Ureter (tissue), 1 donor: Measurements from ENCODE around the gene SLC9C2. TPM values are rescaled to one million over a fixed set of nuclear protein-coding genes. Genes with fewer than 3 reads are reported as not detected.
"Not testable (repeated sequence)": the region's sequence is repeated elsewhere in the genome, so short reads cannot be mapped to it uniquely, and the experiment has no call there.

Experiments used
- DNase-seq: peaks from one replicate; pipeline ENCODE4 v3.0.0-alpha.2; 2020; ENCODE audit warnings: low spot score
- total RNA-seq: library from RNA; stranded (reverse); gene quantifications from one replicate; pipeline ENCODE4 v1.2.4, GENCODE V29; 2023
- donor health status: DM: yes; HTN: yes; CAD: no.

SLC9C2 gene
- total RNA-seq, 1 donor from 2014 or later, result not detected

GRCh38 chr1:173581383-173582079 lies 21.3 kb downstream of the SLC9C2 start:
- no peak for DNase-seq

- DNase-seq, result no peak
These were observed 22.2 kb downstream of the SLC9C2 start for GRCh38 chr1:173580658-173581057.

GRCh38 chr1:173580071-173580470 lies 22.8 kb downstream of the SLC9C2 start:
- no peak for DNase-seq

DNA sequence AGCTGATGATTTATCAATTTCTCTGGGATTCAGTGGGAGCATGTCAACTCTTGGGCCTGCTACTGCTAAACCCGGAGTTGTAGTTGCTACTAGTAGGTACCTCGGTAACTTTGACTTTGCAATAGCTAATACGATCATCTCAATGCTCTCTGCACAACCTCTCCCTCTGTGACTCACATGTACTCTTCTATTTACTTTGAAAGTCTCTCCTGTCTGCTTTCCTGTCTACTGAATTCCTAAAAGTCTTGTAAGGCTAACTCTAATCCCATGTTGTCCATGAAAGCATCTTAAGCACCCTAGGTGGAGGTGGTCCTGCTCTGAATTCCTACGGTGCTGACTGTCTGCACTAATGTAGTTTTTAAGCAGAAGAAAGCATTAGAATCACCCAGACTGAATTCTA lies 29.3 kb downstream of the SLC9C2 start:
- DNase-seq, result no peak

- no peak for DNase-seq
These were observed 30.5 kb downstream of the SLC9C2 start for GRCh38 chr1:173572201-173572873.

GRCh38 chr1:173570370-173571007 lies 32.4 kb downstream of the SLC9C2 start:
- no peak for DNase-seq

GRCh38 chr1:173568483-173568882 lies 34.4 kb downstream of the SLC9C2 start:
- no peak for DNase-seq

- not testable (repeated sequence) for DNase-seq
These were observed 39.0 kb downstream of the SLC9C2 start for GRCh38 chr1:173563846-173564245.

GRCh38 chr1:173562813-173563212 lies 40.1 kb downstream of the SLC9C2 start:
- DNase-seq, result no peak

DNA sequence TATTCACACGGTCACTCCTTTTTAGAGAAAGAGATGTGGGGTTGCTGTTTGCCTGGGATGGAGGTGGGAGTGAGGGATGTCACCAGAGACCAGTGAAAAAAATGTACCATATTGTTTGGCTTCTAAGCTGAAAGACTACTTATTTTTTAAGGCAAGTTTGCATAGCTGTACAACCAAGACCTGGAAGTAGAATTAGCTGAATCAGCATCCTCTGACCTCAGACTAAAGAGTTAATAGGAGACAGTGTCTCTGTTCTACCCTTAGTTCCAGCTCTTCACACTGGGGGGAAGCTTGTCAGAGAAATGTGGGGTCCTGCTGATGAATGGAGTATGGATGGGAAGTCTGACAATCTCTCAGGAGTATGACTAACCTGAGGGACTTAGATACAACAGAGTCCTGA lies 41.6 kb downstream of the SLC9C2 start:
- no peak for DNase-seq

GRCh38 chr1:173560285-173560880 lies 42.5 kb downstream of the SLC9C2 start:
- no peak for DNase-seq

DNA sequence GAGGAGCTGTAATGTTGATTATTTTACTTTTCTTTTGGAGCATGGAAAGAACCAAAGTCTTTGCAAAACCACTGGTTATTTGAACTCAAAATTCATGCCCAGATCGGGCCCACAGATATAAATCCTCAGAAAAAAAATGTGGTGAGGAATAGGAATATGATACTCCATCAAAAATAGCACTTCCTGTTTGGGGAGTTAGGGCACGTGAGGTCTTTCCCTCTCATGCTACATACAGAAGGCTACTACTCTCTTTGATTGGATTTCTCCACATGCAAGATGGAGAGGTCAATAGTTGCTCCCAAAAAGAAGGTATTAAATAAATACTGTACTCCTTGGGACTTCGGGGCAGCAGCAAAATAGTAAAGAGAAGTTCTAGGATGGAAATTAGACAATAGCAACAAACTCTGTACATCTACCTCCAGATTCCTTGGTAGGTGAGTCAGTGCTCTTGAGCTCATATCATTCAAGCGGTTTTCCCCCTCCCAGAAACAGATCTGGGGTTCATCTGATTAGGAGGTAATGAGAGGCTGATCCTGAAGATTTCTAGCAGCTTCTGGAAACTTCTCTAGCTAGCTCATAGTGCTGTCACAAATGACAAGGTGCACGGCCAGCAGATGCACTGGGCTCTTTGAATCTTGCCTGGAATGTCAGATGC lies 47.1 kb downstream of the SLC9C2 start:
- DNase-seq, result no peak

- DNase-seq, result no peak
These were observed 48.2 kb downstream of the SLC9C2 start for GRCh38 chr1:173554541-173555250.

DNA sequence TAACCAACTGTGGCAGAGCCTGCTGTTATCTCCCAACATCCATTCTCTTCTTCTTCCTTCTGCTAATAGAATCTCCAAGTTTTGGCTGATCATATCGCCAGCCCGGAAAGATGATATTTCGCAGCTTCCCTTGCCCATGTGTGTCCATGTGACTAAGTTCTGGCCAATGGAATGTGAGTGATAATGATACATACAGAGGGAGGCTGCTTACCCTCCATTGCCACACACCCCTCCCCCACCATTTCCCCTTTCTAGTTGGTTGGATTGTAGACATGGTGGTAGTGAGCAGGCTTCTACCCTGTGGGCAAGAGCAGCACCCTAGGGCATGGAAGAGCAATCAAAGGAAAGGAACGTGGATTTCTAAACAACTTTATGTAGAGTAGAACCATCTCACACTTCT lies 48.8 kb downstream of the SLC9C2 start:
- no peak for DNase-seq

- no peak for DNase-seq
These were observed 49.6 kb downstream of the SLC9C2 start for GRCh38 chr1:173553312-173553711.

DNA sequence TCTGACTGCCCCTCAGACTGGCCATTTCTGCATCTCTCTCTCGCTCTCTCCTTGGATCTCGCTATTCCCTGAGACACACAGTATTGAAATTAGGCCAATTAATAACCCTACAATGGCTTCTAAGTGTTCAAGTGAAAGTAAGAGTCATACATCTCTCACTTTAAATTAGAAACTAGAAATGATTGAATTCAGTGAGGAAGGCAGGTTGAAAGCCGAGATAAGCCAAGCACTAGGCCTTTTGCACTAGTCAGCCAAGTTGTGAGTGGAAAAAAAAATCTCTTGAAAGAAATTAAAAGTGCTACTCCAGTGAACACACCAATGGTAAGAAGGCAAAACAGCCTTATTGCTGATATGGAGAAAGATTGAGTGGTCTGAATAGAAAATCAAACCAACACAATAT lies 51.2 kb downstream of the SLC9C2 start:
- no peak for DNase-seq

- DNase-seq, result no peak
These were observed 53.1 kb downstream of the SLC9C2 start for GRCh38 chr1:173549813-173550212.

DNA sequence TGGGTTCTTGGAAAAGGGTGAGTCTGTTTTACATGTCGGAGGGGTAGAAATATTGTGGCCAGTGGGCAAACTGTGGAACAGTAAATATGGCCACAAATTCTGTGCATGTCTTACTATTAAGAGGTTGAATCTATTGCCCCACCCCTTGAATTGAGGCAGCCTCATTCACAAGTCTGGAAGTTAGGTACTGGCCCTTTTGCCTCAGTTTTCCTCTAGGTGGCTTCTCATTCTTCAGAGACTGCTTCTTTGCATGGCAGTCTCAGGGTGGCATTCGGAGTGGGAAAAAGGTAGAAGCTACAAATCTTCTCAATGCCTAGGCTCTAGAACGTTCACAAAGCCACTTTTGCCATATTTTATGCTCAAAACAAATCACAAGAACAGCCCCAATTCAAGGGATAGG lies 57.2 kb downstream of the SLC9C2 start:
- DNase-seq, result no peak

- no peak for DNase-seq
These were observed 66.6 kb downstream of the SLC9C2 start for GRCh38 chr1:173536223-173536622.

DNA sequence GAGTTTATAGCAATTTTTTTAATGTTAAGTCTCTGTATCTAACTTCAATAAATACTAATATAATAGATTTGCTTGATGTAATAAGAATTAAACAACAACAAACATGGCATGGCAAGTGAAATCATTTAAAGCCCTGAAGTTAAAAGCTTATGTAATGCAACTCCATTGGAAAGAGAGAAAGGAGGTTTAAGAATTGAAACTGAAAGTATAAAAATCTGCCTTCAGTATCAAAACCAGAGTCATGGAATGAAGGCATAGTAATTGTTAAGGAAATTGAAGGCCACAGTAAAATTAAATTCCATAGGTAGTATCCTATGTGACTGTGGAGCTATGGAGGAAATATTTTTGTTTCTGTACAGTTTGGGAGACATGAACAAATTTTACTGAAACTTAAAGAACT lies 70.6 kb downstream of the SLC9C2 start:
- no peak for DNase-seq
